HTERT RPE-1 (cell line): ENCODE data around the gene CPNE1.
"Not testable (repeated sequence)": the region's sequence is repeated elsewhere in the genome, so short reads cannot be mapped to it uniquely, and the experiment has no call there.

Experiments used
- in situ Hi-C: fragments of 300-500 bp; cut with MboI; formaldehyde crosslinking; loops from 4 replicates; pipeline ENCODE4 v1.14.3; 2020; ENCODE audit warnings: low sequenced_read_pairs

CPNE1 gene

DNA sequence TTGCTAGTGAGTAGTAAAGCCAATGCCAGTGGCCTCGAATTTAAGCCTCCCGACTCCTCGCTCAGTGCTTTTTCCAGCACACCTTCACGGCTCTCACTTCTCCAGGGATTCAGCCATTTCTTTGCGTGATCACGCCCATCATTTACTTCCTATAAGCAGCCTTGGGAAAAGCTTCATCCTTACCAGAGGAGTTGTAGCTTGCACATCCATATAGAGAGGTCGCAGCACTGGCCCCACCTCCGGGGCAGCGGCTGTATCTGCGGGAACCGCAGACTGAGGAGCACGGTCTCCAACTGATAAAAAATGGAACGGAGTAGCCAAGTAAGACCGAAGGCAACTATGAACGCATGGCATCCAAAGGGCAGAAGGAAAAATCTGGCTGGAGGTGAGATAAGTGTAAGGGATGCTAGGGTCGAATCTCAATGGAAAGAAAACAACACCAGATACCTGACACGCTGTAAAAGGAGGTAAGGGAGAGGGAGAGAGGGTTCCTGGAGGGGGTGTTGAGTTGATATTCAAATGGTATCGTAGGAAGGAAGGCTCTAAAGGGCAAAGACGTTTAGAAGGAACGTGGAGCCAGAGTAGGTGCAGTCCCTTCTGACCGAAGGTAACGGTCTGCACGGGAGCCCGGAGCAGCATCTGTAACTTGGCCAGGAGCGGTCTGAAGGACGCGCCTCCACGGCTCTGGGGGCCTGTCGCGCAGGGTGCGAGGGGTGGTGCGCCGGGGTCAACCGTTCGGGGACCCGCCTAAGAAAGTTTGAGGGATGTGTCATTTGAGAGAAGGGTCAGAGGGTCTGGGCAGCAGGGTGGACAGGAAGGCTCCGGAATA lies 33.8 kb upstream of the CPNE1 start:
- in situ Hi-C loops: no loop called here

DNA sequence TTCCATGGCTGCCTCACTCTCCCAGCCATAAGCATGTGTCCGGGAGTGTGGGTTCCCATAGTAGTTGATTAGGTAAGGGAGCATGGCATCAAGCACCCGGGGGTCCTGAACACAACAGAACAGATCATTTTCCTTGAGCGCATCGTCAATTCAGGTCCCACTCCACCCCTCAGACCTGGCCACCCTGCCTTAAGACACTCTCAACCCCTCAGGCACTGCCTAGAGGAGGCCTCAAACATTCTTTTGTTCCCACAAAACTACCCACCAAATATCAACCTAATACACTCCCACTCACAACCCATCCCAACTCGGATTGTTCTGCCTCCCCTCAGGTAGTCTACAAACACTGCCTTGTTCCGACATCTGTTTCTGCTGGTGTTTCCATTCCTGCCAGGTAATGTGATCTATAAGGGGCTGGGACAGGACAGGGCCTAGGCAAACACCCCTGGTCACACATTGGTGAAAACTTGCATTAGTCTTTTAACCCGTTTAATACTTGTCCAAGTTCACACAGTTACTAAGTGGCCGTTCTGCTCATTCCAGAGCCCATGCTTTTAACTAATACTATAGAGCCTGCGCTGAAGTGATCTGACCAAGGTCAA lies 33.1 kb upstream of the CPNE1 start:
- in situ Hi-C loops: no loop called here

DNA sequence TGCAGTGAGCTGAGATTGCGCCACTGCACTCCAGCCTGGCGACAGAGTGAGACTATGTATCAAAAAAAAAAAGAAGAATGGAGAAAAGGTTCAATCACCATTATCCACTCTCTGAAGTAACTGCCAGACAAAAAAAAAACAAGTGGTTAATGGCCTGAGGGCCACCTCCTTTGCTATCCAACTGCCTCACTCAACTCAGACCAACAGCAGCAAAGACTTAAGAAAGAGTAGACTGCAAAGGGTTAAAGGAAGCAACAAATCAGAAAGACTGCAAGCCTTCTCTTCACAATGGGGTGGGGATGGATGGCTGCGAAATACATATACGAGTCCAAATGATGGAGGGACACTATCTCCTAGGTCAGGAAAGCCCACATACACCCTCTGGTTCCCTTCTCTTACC lies 31.3 kb upstream of the CPNE1 start:
- in situ Hi-C loops: no loop called here

DNA sequence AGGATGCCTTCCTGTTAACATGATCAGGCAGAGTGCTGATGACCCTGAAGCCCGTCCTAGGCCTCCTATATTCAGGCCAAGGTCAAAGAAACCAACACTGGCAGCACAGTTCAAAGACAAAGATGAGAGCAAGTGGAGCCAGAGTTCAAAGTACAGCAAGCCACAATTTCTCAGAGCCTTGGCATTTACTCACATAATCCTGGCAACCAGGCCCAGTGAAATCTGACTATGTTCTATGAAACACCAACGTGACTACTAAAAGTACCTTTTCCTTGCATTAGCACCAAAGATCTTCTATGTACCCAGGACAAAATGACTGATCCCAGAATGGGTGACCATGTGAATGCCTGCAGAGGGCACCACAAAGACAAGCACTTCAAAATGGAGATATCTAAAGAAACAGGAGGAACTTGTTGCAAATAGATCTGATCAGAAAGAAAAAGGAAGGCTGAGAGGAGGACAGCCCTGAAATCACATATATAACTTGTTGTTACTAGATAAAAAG lies 30.6 kb upstream of the CPNE1 start:
- in situ Hi-C loops: no loop called here

DNA sequence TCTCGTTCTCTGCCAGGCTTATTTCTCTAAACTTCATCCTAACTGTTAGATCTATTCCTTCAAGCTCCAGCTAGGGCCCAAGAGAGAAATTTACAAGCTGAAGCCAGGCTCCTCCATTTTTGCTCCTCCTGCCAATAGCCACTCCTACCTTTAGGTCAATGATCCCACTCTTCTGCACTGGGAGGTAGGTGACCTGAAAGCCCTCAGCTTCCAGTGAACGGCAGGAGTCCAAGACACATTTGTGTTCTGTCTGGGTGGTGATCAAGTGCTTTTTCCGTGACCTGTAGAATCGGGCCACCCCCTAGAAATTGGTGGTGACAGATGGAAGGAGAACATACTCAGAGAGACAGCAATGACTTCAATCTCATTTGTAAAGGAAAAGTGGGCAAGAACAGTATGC lies 25.6 kb upstream of the CPNE1 start:
- in situ Hi-C loops: no loop called here

DNA sequence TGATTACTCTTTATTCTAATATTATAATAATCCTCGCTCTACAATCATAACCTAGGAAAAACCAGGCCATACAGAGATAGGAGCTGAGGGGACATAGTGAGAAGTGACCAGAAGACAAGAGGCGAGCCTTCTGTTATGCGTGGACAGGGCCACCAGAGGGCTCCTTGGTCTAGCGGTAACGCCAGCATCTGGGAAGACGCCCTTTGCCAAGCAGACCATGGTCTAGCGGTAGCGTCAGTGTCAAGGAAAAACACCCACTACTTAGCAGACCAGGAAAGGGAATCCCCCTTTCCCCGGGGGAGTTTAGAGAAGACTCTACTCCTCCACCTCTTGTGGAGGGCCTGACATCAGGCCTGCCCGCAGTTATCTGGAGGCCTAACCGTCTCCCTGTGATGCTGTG lies 22.2 kb upstream of the CPNE1 start:
- in situ Hi-C loops: not testable (repeated sequence)

DNA sequence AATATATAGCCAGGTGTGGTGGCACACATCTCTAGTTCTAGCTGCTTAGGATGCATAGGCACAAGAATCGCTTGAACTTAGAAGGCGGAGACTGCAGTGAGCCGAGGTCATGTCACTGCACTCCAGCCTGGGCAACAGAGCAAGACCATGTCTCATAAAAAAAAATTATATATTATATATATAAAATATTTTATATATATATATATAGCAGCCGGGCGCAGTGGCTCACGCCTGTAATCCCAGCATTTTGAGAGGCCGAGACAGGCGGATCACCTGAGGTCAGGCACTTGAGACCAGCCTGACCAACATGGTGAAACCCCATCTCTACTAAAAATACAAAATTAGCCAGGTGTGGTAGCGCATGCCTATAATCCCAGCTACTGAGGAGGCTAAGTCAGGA lies 20.7 kb upstream of the CPNE1 start:
- in situ Hi-C loops: not testable (repeated sequence)

DNA sequence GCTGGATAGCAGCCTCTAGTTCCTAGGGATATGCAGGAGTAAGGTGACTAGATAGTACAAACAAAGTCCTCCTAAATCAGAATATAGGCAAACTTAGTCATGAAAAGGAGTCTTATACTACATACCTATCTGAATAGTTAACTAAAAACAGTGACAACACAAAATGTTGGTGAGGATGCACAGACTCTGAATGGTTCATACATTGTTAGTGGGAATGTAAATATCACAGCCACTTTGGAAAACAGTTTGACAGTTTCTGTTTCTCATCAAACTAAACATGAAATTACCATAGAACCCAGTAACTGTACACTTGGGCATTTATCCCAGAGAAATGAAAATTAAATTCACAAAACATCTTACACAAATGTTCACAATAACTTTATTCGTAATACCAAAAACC lies 17.3 kb upstream of the CPNE1 start:
- in situ Hi-C loops: no loop called here

DNA sequence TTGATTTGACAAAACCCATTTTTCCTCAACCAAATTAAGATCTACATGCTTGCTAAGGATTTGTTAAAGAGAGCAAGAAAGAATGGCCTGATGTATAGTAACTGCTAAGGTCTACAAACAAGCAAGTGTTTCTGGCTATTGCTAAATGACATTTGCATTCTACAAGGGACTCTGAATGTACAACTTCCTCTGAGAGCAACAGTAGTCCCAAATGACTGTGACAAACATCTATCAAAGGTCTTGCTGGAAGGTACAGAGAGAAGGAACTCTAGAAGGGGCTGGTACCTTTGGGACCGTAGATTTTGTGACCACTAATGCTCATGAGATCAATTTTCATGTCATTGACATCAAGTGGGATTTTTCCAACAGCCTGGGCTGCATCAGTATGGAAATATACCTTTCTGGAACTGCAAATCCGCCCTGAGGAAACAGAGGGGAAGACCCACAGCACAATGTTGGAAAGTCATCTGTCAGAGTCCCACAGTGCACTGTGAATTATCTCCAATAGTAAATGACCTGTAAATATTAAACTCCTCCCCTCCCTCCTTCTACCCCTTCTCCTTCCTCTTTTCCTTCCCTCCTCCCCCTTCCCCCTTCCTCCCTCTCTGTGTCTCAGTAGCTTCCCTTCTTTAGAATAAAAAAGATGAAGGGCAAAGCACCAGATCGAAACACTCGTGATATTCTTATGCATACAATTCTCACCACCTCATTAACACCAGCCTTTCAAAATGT lies 15.9 kb upstream of the CPNE1 start:
- in situ Hi-C loops: no loop called here

DNA sequence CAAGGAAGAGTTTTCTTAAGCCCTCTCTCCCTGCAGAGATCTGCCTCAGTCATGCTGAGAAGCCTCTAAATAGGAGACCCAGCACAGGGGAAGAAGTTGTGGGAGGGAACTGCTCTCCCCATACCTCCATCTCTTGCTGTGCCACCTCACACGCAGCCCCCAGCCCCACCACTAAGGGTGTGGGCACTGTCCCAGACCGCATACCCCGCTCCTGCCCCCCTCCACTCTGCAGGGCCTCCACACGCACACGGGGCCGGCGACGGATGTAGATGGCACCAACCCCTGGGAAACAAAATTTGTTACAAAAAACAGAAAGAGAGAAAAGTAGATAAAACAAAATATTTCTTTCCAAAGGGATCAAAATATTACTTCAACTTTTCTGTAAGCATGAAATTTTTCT lies 10.2 kb upstream of the CPNE1 start:
- in situ Hi-C loops: no loop called here

DNA sequence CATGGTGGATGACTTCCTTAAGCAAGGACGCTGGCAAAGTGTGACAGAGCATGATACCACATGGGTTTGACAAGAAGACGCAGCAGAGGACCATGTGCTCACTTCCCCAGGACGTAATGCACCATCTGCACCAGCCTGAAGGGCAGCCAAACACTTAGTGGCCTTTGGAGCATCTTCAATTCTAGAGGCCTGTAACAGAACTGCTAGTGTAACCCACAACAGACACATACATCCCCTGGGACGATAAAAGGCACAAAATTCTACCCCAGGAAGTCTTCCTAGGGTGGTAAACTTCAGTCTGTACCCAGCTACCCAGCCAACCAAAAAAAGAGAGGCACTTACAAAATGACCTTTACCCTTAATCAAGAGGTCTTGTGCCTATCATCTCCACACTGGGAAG lies 9.2 kb upstream of the CPNE1 start:
- in situ Hi-C loops: no loop called here

DNA sequence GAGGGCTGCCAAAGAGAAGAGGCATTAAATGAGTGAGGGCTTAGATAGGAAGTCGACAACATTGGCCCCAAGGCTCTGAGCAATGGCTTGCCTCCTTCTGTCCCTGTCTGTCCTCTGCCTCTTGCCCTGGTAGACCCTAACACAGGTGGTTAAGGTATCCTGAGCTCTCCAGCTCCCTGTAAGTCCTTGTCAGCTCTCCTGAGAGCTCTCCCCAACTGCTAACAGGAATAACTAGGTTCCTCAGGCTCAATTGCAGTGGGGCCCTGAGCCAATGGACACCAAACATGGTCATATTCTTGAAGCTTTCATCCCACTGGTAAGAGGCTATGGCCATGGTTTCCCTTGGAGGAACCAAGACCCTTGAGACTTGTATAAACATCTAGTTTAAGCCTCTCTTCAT lies 5.0 kb upstream of the CPNE1 start:
- in situ Hi-C loops: no loop called here

DNA sequence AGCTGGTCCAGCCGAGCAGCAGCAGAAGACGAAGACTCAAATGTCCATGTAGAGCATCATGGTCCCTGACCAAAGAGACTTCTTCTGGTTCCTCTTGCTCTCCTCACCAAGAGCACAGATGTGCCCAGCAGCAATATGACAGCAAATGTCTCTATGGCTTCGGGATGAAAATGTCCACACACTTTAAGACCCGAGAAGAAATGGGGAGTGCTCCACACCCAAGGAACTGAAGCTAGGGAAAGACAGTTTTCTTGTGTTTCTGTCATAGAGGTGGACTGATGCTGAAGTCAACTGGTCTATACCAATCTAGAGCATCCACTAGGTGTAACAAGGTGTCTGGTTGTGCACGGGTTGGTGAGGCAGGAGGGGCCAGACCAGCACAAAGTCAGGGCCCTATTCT lies 4.5 kb upstream of the CPNE1 start:
- in situ Hi-C loops: no loop called here

DNA sequence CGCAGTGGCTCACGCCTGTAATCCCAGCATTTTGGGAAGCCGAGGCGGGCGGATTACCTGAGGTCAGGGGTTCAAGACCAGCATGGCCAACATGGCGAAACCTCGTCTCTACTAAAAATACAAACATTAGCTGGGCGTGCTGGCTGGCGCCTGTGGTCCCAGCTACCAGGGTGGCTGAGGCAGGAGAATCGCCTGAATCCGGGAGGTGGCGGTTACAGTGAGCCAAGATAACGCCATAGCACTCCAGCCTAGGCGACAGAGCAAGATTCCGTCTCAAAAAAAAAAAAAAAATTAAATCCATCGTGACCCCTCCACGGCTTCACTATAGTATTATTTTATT lies 1.2 kb upstream of the CPNE1 start:
- in situ Hi-C loops: no loop called here

DNA sequence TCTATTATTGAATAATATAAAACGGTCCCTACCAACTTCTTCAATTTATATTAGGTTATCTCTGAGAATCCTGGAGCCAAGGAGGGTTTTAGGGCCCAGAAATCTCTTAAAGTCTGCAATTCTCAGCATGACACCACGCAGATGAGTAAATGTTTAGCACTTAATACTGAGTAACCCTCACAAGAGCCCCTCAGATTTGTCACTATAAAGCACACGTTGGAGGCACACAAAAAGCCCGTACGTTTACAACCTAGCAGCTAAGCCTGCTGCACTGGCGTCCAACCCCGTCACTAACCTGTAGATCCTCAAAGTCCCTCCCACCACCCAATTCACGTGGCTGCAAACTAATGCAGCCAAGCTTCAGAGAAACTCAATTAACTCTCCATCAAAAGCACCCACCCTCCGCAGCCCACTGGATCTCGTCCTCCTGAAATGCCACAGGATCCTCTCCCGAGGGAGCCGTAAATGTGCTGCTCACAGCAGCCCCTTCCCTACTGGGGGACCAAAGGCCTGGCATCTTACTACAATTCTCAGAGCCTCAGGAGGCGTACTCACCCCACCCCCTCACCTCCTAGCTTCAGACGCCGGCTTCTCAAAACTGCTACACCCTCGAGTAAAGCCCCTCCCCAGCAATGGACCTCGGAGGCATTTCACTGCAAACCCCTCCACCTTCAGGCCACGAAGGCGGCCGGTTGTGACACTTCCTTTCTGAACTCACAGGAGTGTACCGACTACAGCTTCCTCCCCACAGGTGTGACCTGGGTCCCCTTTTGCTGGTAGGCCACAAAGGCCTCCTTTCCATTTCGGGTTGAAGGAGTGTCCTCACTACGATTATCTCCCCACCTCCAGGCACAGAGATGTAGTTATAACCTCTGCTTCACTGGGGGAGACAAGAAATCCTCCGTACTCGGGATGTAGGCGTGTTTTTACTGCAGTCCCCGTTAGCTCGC lies 909 bp downstream of the CPNE1 start:
- in situ Hi-C loops: no loop called here

DNA sequence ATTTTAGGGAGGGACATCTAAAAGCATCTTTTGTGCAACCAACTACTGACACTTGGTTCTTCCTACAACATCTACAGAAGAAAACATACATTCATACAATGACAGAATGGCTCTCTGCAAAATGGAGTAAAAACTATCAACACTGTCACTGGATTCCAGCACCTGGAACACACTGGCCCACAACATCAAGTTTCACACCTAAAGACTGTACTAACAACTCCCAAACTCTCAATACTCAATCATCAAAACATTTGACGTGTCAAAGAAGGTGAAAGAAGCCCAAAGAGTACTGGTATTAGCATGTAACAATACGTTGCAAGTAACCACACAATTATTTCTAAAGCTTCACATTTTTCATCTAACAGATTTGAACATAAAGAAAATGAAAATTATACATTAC lies 2.1 kb downstream of the CPNE1 start:
- in situ Hi-C loops: no loop called here

DNA sequence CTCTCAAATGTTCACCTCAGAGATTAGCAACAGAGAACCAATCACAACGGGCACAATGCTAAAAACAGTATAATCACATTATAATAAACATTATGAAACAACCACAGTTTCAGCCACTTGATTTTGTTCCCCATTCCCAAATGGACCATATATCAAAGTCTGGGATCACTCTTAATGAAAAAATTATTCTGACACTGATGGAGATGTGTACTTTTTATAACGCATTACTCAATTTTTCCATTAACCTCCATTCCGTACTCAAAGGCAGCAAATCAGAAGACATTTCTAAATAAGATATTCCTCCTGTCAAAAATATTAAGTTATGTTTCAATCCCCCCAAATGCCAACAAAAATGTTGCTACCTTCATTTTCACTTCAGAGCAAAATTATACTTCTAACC lies 2.8 kb downstream of the CPNE1 start:
- in situ Hi-C loops: no loop called here

DNA sequence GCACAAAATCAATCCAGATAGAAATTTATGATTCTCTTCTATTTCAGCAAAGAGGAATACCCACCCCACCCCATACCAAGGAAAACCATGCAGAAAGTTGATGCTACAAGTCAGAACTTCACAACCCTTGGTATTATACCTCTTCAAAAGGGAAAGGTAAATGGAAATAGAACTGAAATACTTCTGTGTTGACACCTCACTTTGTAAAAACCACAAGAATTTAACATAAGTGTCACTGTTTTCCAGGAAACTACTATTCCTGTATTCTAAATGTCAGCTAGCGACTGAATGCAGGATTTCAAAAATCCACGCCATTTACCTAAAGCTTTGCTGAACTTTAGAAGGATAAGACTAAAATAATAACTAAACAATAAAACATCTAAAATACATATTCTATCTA lies 3.6 kb downstream of the CPNE1 start:
- in situ Hi-C loops: no loop called here

DNA sequence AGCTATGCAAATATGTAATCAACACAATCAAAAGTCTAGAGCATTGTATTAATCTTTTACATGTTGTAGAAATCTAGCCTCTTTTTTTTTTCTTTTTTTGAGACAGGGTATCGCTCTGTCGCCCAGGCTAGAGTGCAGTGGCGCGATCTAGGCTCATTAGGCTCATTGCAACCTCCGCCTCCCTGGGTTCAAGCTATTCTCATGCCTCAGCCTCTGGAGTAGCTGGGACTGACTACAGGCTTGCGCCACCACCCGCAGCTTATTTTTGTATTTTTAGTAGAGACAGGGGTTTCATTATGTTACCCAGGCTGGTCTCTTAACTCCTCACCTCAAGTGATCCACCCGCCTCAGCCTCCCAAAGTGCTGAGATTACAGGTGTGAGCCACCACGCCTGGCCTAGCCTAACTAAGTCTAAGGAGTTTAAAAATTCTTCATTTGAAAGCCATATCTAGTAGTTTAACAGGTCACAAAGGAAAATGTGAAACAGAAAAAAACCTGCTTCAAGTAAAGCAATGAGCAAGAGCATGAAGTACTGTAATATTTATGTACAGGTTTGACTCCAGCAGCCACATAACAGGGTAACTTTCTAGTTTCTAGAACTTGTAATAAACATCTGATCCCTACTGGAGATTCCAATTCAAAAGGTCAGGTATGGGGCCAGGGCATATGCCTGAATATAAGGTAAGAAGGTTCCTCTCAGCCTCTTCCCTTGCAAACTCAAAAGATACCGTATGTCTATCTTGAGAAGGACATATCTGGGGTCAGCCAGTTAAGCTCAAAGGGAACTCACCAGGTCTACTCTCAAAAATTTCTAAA lies 4.4 kb downstream of the CPNE1 start:
- in situ Hi-C loops: no loop called here

DNA sequence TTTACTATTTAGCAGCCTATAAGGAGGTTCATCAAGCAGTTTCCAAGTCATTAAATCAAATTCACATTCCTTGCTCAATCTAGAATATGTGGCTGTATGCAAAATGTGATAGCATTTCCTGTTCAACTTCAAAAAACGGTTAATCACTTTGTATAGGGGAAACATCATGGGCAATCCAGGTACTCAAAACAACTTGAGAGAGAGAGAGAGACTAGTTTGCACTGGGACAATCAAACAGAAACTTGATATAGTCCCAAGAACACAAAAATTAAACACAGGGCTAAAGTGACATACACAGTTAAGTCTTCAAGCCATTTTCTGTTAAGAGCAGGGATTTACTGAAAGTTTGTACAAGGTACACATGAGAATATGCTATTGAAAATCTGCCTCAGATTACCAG lies 7.4 kb downstream of the CPNE1 start:
- in situ Hi-C loops: no loop called here
